ENCODE measurements around the gene ULK2.

The ULK2 gene

GRCh38 chr17:19742495-19742894, 125.2 kb downstream of the ULK2 start (continued):
- TF ChIP-seq TSHZ2 (CRISPR knock-in tag; IDR thresholded peaks at IDR 0.05) (no peak), ESRRG (CRISPR knock-in tag; IDR thresholded peaks at IDR 0.05) (no peak)

DNA sequence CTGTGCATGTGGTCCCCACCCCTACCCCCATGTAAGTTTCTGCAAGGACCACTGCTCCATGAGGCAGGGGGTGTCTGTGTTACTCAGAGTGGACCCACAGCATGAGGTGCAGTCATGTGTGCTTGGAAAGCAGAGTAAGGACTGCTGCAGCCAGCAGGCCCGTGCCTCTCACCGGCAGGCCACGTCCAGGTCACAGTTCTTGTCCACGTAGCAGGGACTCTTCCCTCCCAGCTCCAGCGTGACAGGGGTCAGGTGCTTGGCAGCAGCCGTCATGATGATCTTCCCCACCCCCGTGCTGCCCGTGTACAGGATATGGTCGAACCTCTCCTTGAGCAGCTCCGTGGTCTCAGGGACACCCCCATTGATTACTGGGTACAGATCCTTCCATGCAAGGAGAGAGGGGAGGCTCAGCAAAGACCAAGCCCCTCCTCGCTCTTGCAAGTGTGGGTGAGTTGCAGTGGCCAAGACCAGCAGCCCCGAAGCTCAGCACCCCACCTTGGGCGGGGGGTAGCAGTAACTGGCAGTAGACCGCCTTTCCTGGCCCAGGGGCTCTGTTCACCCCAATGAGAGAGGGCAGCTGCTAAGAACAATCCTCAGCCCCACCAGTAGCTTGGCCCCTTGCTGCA, 125.8 kb downstream of the ULK2 start:
- no peak for ATAC-seq
- TF ChIP-seq ZNF70 (CRISPR knock-in tag; IDR thresholded peaks at IDR 0.05), result no peak
- no peak for TF ChIP-seq TCF4 (CRISPR knock-in tag; IDR thresholded peaks at IDR 0.05; ENCODE audit: borderline replicate concordance)
- TF ChIP-seq PATZ1 (CRISPR knock-in tag; IDR thresholded peaks at IDR 0.05; ENCODE audit: borderline replicate concordance), result no peak
- TF ChIP-seq CSDC2 (CRISPR knock-in tag; IDR thresholded peaks at IDR 0.05), result no peak
- no peak for TF ChIP-seq ZC3H10 (CRISPR knock-in tag; IDR thresholded peaks at IDR 0.05)
- TF ChIP-seq BACH2 (CRISPR knock-in tag; IDR thresholded peaks at IDR 0.05; ENCODE audit: borderline replicate concordance), result no peak
- TF ChIP-seq ESRRG (CRISPR knock-in tag; IDR thresholded peaks at IDR 0.05), result no peak
- no peak for TF ChIP-seq TSHZ2 (CRISPR knock-in tag; IDR thresholded peaks at IDR 0.05)
- no peak for TF ChIP-seq ZFP3 (CRISPR knock-in tag; IDR thresholded peaks at IDR 0.05)
- no peak for TF ChIP-seq RARB (CRISPR knock-in tag; IDR thresholded peaks at IDR 0.05)
- no peak for TF ChIP-seq TOX (CRISPR knock-in tag; IDR thresholded peaks at IDR 0.05; ENCODE audit: borderline replicate concordance)
- TF ChIP-seq, protein P1, sequence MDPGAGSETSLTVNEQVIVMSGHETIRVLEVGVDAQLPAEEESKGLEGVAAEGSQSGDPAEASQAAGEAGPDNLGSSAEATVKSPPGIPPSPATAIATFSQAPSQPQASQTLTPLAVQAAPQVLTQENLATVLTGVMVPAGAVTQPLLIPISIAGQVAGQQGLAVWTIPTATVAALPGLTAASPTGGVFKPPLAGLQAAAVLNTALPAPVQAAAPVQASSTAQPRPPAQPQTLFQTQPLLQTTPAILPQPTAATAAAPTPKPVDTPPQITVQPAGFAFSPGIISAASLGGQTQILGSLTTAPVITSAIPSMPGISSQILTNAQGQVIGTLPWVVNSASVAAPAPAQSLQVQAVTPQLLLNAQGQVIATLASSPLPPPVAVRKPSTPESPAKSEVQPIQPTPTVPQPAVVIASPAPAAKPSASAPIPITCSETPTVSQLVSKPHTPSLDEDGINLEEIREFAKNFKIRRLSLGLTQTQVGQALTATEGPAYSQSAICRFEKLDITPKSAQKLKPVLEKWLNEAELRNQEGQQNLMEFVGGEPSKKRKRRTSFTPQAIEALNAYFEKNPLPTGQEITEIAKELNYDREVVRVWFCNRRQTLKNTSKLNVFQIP (CRISPR knock-in tag; IDR thresholded peaks at IDR 0.05; ENCODE audit: borderline replicate concordance, low read depth), result no peak
- no peak for TF ChIP-seq PPARA (CRISPR knock-in tag; IDR thresholded peaks at IDR 0.05; ENCODE audit: borderline replicate concordance)
- no peak for TF ChIP-seq ARNTL (CRISPR knock-in tag; IDR thresholded peaks at IDR 0.05; ENCODE audit: borderline replicate concordance, low read depth)
- no peak for TF ChIP-seq OSR1 (CRISPR knock-in tag; IDR thresholded peaks at IDR 0.05)
- TF ChIP-seq ZFP30 (CRISPR knock-in tag; IDR thresholded peaks at IDR 0.05), result no peak
- TF ChIP-seq GLIS3 (CRISPR knock-in tag; IDR thresholded peaks at IDR 0.05), result no peak
- TF ChIP-seq SNAI2 (CRISPR knock-in tag; IDR thresholded peaks at IDR 0.05), result no peak

DNA sequence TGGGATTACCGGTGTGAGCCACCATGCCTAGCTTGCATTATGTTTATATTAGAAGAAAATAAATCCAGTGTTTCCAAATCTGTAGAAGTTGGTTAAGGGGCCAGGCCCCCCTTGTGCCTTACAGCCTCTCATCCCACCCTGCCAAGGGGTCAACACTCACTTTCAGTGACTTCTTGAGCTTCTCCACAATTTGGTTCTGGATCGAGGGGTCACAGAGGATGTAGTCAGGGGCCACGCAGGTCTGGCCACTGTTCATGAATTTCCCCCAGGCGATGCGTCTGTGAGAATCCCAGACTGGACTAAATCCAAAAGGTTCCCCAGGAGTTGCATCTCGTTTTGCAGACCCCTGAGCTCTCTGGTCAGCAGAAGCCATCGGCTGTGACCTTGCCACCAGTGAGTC, 126.8 kb downstream of the ULK2 start:
- no peak for ATAC-seq
- TF ChIP-seq ZNF8 (CRISPR knock-in tag; IDR thresholded peaks at IDR 0.05), result no peak
- no peak for TF ChIP-seq ARNTL (CRISPR knock-in tag; IDR thresholded peaks at IDR 0.05; ENCODE audit: borderline replicate concordance, low read depth)
- TF ChIP-seq ZC3H10 (CRISPR knock-in tag; IDR thresholded peaks at IDR 0.05), result no peak
- TF ChIP-seq PPARA (CRISPR knock-in tag; IDR thresholded peaks at IDR 0.05; ENCODE audit: borderline replicate concordance), result no peak
- no peak for TF ChIP-seq TOX (CRISPR knock-in tag; IDR thresholded peaks at IDR 0.05; ENCODE audit: borderline replicate concordance)
- TF ChIP-seq TSHZ2 (CRISPR knock-in tag; IDR thresholded peaks at IDR 0.05), result no peak
- TF ChIP-seq, protein P2, sequence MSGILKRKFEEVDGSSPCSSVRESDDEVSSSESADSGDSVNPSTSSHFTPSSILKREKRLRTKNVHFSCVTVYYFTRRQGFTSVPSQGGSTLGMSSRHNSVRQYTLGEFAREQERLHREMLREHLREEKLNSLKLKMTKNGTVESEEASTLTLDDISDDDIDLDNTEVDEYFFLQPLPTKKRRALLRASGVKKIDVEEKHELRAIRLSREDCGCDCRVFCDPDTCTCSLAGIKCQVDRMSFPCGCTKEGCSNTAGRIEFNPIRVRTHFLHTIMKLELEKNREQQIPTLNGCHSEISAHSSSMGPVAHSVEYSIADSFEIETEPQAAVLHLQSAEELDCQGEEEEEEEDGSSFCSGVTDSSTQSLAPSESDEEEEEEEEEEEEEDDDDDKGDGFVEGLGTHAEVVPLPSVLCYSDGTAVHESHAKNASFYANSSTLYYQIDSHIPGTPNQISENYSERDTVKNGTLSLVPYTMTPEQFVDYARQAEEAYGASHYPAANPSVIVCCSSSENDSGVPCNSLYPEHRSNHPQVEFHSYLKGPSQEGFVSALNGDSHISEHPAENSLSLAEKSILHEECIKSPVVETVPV (CRISPR knock-in tag; IDR thresholded peaks at IDR 0.05), result no peak
- TF ChIP-seq ZFP3 (CRISPR knock-in tag; IDR thresholded peaks at IDR 0.05), result no peak
- no peak for TF ChIP-seq ZNF70 (CRISPR knock-in tag; IDR thresholded peaks at IDR 0.05)
- TF ChIP-seq PATZ1 (CRISPR knock-in tag; IDR thresholded peaks at IDR 0.05; ENCODE audit: borderline replicate concordance), result no peak
- TF ChIP-seq ISL1 (CRISPR knock-in tag; IDR thresholded peaks at IDR 0.05), result no peak
- no peak for TF ChIP-seq ZNF565 (CRISPR knock-in tag; conservative IDR thresholded peaks at IDR 0.05; ENCODE audit: low read depth)

All from SK-N-SH treated with all-trans-retinoic acid at 6 μM for 48 hours (cell line).